Measurements from ENCODE around the gene SGK1.

DNA sequence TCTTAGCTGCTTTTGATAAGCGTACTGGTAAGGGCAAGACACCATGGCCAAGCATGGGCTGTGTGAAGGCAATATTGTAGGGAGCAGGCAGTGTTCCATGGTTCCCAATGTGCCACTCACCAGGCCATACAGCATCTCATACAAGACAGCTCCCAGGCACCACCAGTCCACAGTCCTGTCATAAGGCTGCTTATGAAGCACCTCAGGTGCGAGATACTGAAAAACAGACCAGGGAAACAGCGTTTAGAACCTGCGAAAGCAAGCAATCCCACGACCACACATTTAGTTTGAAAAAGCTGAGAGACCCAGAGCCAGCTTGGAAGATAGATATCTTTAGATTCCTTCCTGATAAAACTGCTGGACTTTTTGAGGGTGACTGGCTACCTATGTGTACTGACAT lies 146.4 kb downstream of the SGK1 start:
- TF ChIP-seq POLR2A (IDR thresholded peaks at IDR 0.05; ENCODE audit: low read depth, low read length) (no peak), POLR2AphosphoS5 (IDR thresholded peaks at IDR 0.05; ENCODE audit: low read depth, low read length) (no peak), TAF1 (IDR thresholded peaks at IDR 0.05; ENCODE audit: borderline replicate concordance, low read depth, low read length) (no peak)

Data from GM12892 (cell line).